HG02759 (cell line): ENCODE measurements around the gene PLCL2.

Source experiments
- ATAC-seq: cut with Tn5 transposase; IDR thresholded peaks from one replicate; pipeline ENCODE4 v1.9.1; 2021; ENCODE audit warnings: mild to moderate bottlenecking, moderate library complexity; ENCODE audit not compliant: unreplicated experiment

The PLCL2 gene

DNA sequence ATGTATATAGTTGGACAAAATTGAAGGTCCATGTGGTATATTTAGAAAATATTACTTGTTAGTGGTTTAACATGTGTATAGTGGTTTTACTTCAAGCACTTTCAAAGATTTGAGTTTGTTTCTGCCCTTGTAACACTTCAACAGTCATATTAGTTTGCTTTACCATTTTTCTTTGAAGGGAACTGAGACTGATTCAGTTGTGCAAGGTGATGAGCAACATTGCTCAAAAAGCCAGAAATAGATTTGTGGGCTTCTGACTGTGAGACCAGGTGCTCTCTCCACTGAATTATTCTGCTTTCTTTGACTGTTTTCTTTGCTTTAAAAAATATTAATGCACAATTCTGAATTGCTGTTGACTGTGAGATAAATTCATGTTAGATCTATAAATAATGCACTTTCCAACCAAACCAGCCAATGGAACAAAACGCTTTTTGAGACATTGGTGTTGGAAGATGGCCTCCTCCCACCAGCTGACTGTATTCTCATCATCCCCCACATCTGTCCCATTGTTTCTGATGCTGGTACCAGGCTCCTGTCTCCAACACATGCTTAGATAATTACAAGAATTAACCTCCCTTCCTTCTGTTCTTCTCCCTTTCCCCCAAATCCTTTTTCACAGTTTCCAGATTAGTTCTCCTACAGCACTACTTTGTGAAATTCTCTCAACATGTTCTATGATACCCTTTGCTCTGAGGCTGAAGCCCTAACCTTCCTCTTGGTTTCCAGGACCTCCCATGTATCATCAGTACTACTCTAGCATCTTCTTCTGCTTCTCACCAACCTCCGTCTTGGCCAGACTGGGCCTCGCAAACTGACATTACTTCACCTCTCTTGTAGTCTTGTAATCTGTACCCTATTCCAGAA lies 27.9 kb downstream of the PLCL2 start:
- ATAC-seq, result peak; percentile 97

DNA sequence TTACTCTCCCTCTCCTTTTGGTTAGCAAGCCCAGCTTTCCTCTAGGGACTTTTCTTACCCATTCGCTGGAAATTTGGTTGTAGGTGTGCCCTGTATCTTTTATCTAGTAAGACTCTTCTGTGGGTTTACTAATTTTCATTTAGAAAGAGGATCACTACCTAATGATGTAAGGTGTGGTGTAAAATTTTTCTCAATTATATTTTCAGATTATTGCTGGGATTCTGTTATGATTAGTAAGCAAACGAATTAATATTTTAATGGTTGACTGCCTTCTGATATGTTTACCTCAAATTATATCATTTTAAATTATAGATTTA lies 28.5 kb downstream of the PLCL2 start:
- ATAC-seq, result no peak

DNA sequence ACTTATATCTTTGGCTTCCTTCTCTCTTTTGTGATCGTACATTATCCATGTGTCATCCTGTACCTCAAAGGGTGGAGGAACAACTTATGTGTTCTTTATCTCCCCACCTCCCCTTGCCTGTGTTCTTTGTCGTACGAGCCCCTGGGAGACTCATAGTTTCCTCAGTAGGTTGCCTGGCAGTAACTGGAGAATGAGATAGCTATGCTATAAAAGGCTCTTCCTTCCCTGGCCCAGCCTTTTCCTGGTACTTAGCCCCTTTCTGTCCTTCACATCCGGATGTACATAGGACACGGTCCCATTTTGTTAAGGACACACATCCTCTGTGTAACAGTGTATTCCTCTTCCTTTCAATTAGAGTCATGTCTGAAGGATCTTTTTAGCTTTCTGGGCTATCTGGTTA lies 32.1 kb downstream of the PLCL2 start:
- ATAC-seq, result no peak

DNA sequence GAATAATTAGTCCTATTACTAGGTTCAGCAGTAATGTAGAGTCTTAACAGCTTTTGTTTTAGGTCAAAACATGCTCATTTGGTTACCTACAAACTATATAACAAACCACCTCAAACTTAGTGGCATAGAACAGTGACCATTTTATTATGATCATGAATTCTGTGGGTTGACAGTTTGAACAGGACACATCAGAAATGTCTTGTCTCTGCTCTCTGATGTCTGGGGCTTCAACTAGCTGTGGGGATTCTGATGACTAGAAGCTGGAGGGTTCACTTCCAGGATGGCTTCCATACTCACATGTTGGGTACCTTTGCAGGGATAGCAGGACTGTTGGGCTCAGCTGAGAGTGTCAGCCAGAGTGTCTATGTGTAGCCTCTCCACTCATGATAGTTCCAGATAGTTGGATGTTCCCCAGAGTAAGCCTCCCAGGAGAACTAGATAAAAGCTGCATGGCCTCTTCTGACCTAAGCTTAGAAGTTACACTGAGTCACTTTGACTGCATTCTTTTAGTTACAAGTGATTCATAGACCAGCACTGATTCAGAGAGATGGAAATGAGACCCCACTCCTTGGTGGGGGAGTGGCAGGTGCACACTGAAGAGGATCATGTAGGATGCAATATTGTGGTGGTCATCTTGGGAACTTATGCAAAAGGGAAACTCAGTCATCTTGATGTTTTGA lies 32.6 kb downstream of the PLCL2 start:
- ATAC-seq, result no peak

DNA sequence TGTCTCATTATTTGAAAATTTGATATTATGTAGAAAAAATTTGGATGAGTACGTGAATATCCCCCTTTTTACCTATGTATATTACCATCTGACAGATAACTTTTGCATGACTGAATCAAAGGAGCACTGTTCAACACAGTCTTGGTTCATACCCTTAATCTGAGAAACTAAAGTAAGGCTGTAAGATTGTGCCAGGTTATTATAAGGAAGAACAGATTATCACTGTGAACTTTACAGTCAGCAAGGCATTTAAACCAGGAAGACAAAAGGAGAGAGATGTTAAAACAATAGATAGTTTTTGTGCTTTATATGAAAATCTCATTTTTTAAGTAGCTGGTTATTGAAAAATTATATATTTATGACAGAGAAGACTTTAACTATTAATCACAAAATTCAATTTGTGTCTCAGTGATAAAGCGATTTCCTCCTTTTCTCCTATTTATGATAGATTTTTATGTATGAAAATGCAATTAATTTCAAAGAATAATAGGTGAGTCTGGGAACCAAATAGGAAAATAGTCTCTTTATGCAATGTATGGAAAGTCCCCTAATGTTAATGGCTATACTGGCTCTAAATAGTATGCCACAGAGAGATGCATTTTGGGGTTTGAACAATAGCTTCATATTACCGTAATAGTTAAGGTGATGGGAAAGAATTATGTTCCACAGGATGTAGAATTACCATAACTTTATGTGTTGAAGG lies 33.4 kb downstream of the PLCL2 start:
- no peak for ATAC-seq

DNA sequence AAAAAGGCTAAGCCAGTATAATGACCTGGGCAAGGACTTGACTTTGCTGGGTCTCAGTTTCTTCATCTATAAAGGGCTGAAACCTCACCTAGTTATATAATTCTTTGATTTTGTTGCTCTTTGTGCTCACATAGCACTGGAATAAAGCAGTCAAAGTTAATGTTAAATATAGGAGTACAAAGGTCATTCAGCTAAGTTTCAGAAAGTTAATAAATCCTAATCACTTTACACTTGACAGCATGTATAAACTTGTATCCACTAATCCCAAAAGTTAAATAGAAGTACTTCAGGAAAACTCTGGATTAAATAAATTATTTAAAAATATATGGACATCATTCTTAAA lies 33.9 kb downstream of the PLCL2 start:
- no peak for ATAC-seq

DNA sequence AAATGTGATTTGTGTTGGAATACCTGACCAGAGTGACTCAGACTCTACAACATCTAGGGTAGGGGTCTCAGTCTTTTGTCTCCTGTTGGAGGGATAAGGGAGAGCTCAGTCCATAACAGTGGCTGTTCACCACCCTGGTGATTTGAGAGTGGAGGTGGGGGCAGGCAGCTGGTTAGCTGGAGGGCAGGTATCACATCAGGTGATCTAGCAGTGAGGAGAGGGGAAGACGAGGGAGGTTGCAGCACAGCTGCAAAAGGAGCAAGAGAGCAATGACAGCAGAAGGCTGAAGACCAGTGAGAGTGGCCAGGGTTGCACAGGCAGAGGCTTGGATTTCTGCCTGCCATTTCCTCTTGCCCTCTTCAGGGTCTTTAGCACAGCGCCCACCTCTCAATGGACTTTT lies 38.4 kb downstream of the PLCL2 start:
- no peak for ATAC-seq

DNA sequence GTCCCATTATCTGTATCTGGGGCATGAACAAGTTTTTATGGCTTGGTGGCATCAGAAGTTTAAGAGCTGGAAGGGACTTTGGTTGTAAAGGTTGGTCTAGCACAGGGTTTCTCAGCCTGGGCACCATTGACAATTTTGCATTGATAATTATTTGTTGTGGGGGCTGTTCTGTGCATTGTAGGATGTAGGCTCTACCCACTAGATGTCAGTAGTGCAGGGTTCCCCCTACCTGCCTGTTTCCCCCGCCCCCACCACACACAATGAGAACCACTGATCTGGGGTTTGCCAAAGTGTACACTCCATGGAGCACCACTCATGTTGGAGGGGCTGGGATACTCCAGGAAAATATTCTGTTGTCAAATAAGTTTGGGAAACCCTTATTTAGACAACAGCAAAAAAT lies 42.7 kb downstream of the PLCL2 start:
- peak; percentile 56 for ATAC-seq

DNA sequence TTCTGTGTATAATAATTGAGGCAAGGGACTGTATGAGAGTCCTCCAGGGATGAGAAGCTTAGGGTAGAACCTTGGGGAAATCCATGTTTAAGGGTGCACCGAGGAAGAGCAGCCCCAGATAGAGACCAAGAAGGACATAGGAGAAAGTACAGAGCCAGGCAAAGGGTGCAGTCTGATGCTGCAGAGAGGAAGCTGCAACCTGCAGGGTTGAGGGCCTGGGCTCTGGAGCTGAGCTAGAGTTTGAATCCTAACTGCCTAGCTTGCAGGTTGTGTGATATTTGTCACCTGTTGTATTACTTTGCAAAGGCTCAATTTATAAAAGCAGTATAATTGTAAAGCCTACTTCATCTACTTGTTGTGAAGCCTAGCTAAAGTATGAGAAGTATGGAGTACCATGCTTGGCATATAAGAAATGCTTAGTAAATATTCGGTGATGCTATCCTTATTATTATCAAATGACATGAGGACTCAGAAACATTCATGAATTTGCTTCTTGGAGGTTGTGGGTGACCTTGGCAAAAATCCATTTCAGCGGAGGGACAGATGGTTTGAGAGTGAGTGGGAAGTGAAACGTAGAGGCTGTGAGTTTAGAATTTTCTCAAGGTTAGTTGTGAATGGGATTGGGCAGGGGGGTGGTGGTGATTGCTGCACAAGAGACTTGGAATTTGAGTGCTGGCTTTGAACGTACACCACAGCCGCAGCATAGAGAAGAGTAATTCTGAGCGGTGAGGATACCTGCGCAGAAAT lies 43.8 kb downstream of the PLCL2 start:
- peak; percentile 46 for ATAC-seq

DNA sequence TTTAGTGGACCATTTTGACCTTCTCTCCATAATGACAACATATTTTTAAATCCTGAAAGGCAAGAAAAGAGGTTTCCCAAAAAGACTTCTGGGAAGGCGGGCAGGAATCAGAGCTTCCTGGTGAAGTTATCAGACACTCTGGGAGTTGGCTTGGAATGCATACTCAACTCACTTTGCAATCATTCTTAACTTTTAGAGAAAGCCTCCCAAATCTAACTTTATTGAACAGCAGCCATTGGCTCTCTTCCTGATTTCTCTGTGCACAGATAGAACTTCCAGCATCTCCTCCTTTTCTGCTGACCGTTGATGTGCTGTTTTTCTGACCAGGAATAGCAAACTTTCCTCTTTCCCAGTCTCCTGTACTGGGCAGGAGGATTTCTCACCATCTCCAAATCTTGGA lies 44.6 kb downstream of the PLCL2 start:
- ATAC-seq, result no peak

DNA sequence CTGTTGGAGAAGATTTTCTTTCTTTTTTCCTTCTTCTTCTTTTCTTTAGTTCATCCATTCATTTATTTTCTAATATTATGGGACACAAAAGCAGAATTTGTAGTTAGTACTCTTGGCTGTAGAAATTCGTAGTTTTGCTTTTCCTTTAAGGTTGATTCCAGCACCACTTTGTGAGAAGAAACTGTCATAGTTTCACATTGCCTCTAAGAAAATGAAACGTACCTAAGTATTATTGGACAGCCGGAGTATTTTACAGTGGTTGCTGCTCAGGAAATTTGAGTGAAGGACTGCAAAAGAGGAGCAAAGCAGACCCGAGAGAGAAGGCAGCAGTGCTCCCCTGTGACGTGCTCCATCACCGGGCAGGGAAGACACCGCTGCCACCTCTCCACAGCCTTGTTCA lies 48.1 kb downstream of the PLCL2 start:
- ATAC-seq, result no peak

DNA sequence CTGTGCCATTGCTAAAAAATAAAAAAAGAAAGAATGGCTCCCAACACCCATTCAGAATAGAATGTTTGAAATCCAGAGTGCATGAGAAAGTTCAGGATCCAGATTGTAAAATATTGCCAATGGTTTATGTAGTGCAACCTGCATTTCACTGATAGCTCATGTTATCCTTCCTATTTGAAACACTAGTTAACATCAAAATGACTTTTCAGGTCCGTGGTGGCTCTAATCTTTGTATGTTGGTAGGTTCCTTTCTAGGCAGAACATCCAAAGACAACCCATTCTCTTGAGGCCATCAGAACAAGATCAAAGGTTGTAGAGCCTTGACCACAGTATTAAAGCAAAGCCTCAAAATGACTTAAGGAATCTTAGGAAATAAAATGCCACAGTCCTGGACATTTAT lies 51.0 kb downstream of the PLCL2 start:
- ATAC-seq, result no peak

DNA sequence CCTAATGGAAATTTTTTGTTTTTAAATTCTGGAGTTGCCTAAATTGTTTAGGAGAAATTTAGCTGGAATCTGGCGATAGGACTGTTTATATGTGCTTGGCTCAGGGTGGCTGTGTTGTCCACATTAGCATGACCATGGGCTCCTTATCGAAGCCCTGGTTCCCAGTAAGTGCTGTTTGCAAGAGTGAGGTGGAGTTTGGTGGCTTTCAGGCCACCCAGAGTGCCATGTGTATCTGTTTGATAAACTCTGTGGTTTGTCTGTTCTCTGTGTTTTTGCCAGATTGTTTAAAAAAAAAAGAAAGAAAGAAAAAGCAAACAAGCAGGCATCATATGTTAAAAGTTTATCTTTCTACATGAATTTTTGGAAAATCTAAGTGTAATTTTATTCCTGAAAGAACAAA lies 51.5 kb downstream of the PLCL2 start:
- no peak for ATAC-seq

DNA sequence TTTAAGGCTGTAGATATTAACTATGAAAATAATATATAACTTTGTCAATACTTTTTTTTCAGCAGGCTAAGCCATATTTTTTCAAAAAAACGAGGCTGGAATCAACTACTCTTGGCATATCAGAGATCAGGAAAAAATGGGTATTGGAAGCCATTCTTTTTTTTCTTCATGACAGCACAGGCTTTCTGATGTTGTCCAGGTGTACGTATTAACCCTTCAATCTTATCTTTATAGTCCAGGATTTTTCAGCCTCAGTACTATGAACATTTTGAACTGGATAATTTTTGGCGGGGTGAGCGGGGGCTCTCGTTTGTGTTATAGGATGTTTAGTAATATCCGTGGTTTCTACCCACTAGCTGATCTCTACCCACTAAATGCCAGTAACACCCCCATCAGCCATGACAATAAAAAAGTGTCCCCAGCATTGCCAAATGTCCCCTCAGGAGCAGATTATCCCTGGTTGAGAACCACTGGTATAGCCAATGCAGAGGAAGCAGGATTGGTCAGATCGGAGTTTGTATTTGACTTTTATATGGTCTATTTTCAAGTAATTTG lies 52.0 kb downstream of the PLCL2 start:
- no peak for ATAC-seq

DNA sequence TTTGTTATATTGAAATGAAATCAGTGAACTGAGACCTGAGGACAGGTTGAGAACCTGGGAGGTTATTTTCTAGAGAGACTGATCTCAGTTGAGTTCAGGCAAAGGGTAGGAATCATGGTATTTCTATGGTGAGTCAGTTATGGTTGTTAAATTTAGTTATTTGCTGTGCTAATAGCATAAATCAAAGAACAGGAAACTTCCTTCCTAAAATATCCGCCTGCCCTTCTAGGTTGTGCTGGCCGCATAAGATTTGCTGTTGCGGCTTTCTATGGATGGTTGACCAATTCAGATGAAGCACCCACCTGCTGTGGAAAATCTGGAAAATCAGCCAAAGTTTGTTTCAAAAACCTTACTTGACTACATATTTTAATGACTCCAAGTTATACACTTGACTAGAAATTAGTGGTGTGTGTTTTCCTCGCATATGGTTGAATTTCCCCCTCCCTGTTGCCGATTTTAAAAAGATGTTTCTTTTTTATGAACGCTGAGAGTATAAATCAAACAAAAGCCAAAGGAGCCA lies 52.6 kb downstream of the PLCL2 start:
- no peak for ATAC-seq

DNA sequence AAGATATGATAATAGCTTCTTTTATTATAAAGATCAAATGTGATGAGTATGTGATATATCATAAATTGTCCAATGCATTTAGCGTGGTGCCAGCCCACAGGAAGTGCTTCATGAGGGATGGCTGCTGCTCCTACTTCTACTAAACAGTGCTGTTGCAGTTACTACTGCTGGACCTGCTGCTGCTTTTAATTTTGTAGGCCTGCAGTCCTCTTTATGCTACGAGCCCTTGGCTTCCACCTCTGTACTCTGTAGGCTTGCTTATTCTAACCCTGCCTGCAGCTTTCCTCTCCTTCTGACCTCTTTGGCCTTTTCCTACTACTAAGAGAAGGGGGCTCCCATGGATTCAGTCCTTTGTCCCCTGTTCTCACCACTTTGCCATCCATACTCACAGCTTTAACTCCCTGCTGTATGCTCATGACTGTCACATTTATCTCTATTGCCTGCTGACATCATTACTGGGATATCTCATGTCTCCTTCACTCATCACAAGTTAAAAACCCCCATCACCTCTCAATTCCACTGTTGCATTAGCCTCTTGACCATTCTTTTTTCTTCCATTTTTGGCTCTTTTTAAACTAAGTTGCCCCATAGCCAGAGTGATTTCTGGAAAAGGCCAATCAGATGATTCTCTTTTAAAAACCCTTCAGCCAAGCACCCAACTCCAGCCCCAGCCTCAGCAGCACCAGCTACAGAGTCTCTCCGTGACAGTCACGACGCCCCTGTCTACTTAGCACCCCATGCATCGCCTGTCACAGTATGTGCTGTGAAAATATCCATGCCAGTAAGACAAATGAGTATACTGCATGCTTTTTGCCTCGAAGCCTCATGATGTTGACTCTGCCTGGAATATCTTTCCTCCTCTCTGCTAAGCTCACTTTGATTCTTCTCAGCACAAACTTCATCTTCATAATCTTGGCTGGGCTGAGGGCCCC lies 56.3 kb downstream of the PLCL2 start:
- ATAC-seq, result no peak

DNA sequence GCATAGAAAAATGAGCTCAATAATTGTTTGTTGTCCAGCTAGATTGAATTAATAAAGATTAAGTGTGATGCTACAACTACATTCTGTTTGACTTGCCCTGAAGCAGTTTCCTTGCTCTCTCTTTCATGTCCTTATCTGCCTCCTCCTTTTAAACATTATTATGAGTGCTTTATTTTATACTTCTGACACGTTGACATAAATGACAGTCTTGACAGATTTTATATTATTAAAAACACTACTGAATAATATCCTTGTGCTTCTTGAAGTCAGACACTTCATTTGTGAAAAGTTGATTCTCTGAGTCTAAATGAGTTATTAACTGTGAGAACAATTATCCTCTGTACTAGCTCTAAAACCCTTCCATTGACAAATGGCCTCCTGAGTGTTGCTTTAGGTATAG lies 58.2 kb downstream of the PLCL2 start:
- ATAC-seq, result no peak

DNA sequence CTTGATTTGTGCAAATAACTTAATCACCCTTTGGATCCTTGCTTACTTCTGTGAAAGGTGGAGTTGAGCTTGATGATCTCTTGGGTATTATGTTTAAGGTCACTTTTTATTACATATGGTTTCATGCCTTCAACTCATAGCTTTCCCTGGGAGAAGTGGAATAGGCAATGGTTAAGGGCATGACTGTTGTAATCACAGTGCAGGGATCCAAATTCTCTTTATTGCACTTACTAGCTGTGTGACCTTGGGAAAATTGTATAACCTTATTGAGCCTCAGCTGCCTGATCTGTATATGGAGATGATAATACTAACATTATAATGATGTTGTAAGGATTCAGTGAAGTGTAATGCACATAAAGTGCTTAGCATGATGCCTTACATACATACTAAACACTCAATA lies 59.1 kb downstream of the PLCL2 start:
- no peak for ATAC-seq

DNA sequence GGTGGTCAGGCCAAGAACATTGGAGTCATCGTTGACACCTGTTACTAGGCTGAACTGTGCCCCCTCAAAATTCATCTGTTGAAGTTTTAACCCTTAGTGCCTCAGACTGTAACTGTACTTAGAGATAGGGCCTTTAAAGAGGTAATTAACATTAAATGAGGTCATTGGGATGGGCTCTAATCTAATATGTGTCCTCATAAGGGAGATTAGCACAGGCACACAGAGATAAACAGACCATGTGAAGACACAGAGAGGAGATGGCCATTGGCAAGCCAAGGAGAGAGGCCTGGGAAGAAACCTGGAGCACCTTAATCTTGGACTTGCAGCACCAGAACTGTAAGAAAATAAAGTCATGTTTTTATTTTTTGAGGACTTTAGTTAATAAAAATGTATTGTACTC lies 59.6 kb downstream of the PLCL2 start:
- ATAC-seq, result no peak

DNA sequence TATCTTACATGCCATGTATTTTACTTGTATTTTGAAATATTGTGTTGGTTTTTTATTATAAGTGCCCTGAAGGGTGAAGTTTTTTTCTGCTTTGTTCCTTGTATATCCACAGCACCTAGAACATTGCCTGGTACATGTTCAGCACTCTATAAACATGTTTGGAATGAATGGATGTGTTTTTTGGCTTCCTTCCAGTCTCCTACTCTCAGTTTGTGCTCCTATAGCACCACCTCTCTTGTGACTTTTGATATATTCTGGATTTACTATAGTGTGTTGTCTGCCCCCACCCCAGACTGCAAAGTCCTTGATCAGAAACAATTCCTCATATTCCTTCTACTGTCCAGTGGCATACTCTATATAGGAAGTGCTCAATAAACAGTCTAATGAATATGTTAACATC lies 60.6 kb downstream of the PLCL2 start:
- no peak for ATAC-seq
